NCI-H1092 (cell line): Measurements from ENCODE around the gene ERC1.
"Not testable (repeated sequence)": the region's sequence is repeated elsewhere in the genome, so short reads cannot be mapped to it uniquely, and the experiment has no call there.

ENCODE experiments used
- DNase-seq: peaks from one replicate; lab custom pipeline; 2025; lab: John Stamatoyannopoulos, UW

ERC1 gene

DNA sequence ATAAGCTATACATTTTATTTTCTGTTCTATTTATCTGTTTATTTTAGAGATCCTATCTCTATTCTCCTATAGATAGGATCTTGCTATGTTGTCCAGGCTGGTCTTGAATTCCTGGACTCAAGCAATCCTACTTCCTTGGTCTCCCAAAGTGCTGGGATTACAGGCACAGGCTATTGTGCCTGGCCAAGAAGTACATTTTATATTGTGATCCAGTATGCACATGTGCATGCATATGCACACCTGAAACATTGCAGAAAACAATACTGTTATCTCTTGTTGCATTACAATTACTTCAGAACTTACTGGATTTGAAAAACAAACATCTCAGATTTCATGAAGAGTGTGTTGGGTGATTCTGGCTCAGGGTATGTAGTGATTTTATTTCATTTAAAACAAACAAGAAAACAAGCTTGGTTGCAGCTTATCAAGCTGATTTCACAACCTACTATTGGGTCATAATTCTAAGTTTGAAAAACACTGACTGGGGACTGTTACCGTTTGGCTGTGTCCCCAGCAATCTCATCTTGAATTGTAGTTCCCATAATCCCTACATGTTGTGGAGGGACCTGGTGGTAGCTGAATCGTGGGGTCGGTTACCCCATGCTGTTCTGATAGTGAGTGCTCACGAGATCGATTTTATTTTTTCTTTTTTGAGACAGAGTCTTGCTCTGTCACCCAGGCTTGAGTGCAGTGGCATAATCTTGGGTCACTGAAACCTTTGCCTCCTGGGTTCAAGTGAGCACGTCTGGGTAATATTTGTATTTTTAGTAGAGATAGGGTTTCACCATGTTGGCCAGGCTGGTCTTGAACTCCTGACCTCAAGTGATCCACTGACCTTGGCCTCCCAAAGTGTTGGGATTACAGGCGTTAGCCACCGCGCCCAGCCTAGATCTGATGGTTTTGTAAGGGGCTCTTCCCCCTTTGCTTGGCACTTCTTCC, 31.3 kb downstream of the ERC1 start:
- no peak for DNase-seq

DNA sequence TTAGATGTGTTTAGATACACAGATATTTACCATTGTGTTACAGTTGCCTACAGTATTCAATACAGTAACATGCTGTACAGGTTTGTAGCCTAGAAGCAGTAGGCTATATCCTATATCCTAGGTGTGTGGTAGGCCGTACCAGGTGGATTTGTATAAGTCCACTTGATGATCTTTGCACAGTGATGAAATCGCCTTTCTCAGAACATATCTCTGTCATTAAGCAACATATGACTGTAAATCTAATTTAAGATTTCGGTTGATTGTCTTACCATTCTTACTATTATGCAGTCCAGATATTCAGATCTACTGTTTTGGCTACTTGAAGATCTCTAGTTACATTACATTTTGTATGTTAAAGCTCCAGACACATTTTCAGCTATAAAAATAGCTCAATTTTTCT, 39.8 kb downstream of the ERC1 start:
- no peak for DNase-seq

DNA sequence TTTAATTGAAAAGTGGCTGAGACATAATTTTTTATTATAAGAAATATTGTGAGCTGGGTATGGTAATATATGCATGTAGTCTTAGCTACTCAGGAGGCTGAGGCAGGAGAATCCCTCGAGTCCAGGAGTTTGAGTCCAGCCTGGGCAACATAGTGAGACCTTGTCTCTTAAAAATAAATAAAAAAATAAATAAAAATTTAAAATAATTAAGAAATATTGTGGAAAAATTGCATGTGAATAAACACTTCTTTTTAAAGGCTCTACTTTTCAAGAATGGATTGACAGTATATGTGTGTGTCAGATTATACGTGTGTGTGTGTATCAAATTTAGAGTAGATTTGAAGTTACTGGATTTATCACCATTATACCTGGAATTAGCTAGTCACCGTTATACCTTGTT, 43.2 kb downstream of the ERC1 start:
- no peak for DNase-seq

DNA sequence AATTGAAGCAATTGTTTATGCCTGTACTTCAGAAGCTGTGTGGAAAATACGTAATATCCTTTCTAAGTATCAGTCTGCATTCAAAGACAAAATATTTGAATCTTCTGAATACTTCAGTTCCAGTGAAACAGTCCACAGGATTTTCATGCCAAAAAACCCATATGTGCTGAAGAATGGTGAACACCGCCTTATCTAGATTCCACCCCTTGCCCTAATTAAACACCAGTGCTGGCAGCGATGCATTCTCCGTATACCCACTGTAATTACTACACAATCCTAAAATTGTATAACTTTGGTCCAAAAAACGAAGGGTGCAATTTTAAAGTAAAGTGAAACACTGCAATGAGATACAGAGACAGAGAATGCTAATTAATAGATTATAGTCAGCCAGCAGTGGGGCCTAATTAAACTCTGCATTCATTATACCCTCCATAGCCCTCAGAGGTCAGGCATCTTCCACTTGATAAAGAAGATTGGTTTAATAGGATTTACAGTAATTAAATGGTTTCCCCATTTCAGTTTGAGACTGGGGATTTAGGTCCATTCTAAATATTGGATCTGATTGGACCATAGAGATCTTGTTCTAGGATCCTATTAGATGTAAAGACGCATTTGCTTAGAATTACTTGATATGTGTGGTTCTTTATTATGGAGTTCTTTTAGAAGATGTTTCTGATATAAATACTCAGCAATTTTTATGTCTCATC, 43.9 kb downstream of the ERC1 start:
- DNase-seq = no peak

DNA sequence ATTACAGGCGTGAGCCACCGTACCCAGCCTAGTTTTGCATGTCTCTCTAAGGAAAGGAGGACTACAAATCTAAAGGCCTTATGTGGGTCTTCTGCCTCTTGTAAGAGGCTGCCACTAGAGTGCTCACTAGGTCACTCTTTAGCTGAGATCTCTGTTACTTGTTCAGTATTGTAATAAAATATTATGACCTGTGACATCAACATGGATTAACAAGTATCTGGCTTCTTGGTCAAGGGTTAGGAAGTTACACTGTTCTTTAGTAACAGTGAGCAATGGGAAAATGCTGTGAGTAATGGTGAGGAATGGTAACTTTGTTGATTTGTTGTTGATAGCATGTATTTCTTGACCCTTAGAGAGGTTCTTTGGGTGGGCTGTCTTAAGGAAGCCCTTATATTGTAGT, 50.5 kb downstream of the ERC1 start:
- DNase-seq = no peak

DNA sequence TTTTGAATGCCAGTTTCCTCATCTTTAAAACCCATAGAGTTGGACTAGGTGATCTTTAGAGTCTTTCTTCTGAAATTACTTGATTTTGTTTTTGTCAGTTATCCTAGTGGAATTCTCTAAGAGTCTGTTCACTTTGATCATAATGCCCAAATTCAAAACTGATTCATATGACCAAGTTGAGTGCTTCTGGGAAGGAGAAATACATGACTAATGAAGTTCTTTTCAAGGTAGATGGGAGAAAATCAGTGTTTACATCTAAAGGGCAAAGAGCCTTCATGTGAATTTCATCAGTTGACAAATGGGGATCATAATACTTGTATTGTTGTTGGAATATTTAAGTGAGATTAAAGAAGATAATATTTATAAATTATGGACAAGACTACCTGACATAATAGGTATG, 53.2 kb downstream of the ERC1 start:
- no peak for DNase-seq

DNA sequence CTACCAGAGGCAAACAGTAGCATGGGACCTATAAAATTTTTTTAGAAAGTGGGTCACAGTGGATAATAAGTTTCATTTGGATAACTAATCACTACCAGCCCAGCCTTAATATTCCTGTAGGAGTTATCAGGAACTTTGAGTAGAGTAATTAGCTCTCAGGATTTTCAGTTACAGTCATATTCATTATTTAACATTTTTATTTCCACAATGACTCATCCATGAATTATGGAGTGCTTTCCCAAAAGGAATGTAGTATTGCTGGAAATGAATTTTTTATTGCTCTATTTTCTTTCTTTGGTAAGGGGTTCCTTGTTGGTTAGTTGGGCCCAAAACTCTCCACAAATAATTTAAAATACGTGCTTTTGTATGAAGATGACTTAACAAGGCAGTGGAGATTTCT, 53.7 kb downstream of the ERC1 start:
- no peak for DNase-seq

DNA sequence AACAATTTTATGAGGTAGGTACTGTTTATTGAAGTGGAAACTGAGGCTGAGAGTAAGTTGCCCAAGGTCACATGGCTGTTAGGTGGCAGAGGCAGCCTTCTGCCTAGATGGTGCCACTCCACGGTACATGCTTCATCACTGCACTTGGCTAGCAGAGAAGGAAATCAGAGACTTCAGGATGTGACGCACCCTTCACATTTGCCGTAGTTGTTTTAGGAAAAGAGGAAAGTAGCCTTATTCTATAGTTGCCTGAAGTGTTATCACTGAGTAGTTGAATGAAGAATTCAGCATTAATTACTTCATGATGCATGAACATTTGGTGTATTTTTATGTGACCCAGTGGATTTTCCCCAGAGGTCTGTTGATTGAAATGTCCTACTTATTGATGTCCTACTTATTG, 55.7 kb downstream of the ERC1 start:
- DNase-seq = no peak

DNA sequence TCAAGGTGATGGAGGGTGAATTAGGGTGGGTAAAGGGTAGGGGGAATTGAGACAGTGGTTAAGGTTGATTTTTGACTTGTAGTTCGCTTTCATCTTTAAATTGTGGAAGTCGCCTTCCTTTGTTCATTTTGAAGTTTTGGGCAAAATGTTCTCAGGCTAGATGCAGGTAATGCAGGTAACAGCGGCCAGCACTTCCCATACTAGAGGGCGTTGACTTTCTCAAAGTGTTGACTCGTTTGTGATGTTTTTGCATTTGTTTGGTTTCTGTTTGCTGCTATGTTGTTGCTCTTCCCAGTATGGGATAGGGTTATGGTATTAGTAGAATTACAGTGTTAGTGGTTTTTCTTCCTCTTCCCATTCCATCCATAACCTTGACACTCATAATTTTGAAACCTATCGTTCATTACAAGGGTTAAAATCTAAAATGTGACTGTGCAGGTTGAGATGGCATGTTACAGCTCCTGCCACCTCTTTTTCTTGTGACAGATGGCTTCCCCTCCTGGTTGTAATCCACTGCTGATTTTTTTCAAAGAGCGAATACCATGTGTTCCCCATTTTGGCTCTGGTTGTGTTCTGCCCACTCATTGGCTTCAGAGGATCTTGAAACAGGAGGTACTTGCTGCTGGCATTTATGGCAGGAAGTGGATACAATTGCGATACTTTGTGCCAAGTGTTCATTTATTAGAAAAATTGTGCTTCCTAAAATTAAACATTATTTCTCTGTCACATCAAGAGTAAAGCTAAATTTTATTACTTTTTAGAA, 57.1 kb downstream of the ERC1 start:
- no peak for DNase-seq

DNA sequence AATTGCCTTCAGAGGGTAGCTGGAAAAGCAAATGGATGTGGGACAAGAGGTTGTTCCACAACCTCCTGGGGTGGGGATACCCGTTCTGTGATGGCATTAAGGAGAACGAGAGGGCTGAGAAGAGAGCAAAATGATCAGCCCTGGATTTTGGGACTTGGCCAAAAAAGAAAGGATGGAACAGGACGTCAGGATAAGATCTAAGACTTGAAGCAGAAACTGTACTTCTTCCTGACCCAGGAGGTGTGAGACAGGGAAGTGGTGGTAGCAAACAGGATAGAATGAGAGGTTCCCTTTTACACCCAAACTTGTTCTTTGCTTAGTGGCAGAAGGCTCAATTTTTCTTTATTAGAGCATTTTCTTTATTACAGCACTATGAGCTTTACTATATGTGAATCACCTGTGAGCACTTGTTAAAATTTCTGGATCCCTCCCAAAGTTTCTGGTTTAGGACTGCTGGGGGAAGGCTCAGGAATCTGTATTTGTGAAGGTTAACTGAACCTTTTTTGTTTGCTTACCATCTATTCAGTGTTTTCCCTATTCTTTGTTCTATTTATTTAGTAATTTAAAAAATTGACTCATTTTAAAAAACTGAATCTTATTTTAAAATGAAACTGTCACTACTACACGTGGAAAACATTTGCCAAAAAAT, 59.2 kb downstream of the ERC1 start:
- no peak for DNase-seq

DNA sequence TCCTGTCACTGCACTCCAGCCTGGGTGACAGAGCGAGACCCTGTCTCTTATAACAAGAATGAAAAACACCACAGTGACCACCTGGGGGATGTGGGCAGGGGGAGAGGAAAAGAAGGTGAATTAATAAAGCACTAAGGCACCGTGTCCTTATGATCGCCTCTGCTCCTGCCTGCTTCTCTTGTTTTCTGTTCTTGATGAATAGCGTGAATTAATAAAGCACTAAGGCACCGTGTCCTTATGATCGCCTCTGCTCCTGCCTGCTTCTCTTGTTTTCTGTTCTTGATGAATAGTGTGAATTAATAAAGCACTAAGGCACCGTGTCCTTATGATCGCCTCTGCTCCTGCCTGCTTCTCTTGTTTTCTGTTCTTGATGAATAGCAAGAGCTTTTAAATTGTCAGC, 60.6 kb downstream of the ERC1 start:
- not testable (repeated sequence) for DNase-seq

DNA sequence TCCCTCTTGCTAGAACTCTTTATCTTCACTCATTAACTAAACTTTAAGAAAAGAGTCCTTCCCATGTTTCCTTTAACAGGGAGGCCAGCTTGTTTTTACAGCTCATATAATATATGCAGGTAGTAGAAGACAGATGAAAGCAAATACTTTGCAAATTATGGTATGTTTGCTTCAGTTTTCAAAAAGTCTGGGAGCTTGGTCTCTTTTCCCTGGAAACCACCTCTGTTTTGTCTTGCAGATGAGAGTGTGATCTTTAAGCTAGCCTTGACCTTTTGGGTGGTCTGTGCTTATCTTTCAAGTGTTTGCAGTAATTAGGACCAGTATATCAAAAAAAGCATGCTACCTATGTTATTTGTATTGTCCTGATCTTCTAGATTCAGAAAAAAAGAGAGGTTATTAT, 62.7 kb downstream of the ERC1 start:
- DNase-seq = no peak

DNA sequence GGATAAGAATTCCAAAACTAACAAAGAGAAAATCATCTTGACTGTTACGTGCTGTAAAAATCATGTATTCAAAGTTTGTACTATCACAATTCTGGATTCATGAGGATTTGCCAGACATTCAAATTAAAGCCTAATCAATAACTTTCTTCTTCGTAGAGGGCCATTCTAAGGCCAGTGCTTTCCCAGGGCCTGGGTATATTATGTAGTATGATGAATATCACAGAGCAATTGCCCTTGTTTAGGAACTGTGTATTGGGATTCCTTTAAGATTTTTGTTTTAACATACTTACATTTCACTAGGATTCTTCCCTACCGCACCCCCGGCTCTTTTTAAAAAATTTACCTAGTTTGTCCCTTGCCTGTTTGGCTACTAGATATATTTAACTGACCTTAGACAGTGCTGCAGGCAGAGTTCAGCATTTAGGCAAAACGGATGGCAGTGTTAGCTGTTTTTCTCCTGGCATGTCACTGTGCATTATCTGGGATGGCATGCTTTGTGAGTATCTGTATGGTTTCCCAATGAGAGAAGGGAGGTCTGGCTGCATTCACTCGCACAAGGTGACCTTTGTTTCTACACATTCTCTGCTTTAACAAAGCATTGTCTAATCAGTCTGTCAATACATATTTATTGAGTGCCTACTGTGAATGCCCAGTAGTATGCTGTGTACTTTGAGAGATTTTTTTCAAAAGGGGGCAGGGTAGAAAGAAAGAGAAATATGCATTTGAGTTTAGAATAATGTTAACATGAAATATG, 63.3 kb downstream of the ERC1 start:
- no peak for DNase-seq

DNA sequence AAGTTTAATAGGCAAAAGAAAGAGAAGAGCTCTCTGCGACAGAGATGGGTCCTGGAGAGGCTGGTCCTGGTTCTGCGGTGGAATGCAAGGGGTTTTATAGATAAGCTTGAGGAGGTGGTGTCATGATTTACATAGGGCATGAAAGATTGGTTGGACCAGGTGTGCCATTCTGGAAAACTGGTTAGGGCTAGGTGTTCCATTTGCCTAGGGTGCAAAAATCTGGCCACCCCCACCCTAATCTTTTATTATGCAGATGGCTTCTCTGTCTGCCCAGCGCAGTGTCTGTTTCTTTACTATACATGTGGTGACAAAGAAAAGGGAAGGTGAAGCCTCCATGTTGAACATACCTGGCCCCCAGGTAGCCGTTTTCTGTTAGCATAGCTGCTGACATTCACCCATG, 65.4 kb downstream of the ERC1 start:
- DNase-seq = no peak

DNA sequence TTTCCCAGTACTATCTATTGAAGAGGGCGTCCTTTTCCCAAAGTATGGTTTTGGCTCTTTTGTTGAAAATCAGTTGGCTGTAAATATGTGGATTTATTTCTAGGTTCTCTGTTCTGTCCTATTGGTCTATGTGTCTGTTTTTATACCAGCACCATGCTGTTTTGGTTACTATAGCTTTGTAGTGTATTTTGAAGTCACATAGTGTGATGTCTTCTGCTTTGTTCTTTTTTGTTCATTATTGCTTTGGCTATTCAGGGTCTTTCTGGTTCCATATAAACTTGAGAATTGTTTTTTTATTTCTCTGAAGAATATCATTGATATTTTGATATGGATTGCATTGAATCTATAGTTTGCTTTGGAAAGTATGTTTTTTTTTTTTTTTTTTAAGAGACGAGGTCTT, 67.4 kb downstream of the ERC1 start:
- DNase-seq = no peak

DNA sequence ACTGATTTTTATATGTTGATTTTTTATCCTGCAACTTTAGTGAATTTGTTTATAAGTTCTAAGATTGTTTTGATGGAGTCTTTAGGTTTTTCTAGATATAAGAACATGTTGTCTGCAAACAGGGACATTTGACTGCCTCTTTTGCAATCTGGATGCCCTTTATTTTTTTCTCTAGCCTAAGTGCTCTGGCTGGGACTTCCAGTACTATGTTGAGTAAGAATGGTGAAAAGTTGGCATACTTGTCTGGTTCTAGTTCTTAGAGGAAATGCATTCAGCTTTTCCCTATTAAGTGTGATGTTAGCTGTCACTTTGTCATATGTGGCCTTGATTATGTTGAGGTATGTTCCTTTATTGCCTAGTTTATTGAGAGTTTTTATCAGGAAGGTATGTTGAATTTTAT, 68.1 kb downstream of the ERC1 start:
- no peak for DNase-seq

DNA sequence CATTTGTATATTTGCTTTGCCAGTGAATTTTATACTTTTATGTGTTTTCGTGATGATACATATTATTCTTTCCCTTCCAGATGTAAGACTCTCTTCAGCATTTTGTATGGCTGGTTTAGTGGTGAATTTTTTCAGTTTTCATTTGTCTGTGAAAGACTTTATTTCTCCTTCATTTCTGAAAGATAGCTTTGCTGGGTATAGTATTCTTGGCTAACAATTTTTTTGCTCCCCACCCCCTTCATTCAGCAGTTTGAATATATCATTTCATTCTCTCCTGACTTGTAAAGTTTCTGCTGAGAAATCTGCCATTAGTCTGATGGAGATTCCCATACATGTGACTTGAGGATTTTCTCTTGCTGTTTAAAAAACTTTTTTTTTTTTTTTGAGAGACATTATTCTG, 72.8 kb downstream of the ERC1 start:
- DNase-seq = no peak

DNA sequence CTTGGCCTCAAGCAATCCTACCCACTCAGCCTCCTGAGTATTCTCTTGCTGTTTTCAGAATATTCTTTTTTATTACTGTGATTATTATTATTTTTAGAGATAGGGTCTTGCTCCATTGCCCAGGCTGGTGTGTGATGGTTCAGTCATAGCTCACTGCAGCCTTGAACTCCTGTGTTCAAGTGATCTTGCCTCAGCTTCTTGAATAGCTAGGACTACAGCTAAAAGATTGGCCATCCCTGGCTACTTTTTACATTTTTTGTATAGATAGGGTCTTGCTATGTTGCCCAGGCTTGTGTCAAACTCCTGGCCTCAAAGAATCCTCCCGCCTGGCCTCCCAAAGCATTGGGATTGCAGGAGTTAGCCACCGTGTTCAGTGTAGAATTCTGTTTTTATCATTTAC, 73.3 kb downstream of the ERC1 start:
- no peak for DNase-seq

DNA sequence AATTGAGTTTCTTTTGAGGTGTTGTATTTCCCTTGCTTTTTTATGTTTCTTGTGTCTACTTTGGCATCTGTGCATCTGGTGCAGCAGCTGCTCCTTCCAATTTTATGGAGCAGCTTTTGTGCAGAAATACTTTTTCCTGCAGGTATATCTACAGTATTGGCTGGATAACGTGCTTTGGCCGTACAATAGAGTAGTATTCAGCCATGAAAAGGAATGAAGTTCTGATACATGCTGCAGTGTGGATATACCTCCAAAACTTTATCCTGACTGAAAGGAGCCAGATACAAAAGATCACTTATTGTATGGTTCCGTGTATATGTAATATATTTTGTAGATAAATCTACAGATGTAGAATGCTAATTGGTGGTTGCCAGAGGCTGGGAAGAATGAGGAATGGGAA, 74.6 kb downstream of the ERC1 start:
- no peak for DNase-seq

DNA sequence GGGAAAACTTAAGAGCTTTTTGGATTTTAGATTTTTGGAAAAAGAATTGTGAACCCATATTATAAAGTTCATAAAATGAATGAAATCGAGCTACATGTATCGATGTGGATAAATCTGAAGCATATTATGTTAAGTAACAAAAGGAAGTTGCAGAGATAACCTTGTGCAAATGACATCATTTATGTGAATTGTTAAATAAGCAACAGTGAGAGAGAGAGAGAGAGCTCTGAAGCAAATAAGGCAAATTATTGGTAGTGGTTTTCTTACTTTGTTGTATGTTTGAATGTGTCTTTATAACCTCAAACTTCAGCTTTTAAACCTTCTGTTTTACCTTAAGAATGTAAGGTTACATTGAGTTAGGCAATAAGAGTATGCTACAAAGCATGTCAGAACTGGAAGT, 78.8 kb downstream of the ERC1 start:
- no peak for DNase-seq

DNA sequence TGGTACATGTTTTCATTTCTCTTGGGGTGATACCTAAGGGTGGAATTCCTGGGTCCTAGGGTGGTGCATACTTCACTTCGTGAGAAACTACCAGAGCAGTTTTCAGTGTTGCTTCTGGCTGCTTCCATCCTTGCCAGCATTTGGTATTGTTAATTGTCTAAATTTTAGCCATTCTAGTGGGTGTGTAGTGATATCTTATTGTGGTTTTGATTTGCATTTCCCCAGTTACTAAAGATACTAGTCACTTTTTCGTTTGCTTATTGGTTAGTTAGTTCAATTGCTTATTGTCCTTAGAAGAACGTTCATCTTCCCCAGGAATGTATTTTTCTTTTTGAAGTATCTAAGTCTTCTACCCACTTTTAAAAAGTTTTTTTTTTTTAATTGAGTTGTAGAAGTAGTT, 80.2 kb downstream of the ERC1 start:
- DNase-seq = no peak

DNA sequence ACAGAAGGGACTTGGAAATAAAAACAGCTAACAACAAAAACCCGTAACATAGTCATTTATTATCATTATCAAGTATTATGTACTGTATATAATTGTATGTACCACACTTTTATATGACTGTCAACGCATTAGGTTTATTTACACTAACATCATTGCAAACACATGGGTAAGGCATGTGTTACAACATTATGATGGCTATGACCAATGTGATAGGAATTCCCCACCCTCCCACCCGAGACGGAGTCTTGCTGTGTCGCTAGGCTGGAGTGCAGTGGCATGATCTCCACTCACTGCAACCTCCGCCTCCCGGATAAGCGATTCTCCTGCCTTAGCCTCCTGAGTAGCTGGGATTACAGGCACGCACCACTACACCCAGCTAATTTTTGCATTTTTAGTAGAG, 82.6 kb downstream of the ERC1 start:
- no peak for DNase-seq
